HepG2 (cell line): ENCODE measurements around the gene FAM210A. TPM values are rescaled to one million over a fixed set of nuclear protein-coding genes. Genes with fewer than 3 reads are reported as not detected.

Source experiments
- ATAC-seq: fragments of 200-7000 bp; cut with Tn5 transposase; 3 replicates; pipeline ENCODE4 v1.9.1; 2020; ENCODE audit warnings: mild to moderate bottlenecking, moderate library complexity
- BruUV-seq: library from RNA; stranded (reverse); fragments of 400-500 nt; replicated peaks from 2 replicates; lab custom pipeline; 2021; lab: Mats Ljungman, UMichigan
- CTCF ChIA-PET: fragments of 300-600 bp; formaldehyde crosslinking; extraction: SDS; loops from one replicate; lab custom pipeline; 2021; ENCODE audit warnings: low total read pairs, inconsistent platforms, low intra/inter-chr PET ratio; lab: Yijun Ruan, JAX
- POLR2A ChIA-PET: fragments of 350-600 bp; sonication (Branson Sonifier 250); formaldehyde crosslinking; loops from one replicate; lab custom pipeline; 2020; ENCODE audit warnings: antibody characterized with exemption, inconsistent platforms; lab: Yijun Ruan, JAX
- DNase-seq: peaks from one replicate; pipeline ENCODE4 v3.0.0-alpha.2; 2015; ENCODE audit warnings: low spot score
- FAIRE-seq: peaks from 3 replicates; lab custom pipeline; 2011; peaks lifted over from hg19 to GRCh38; lab: Jason Lieb, UNC
- H2AFZ ChIP-seq: one replicate; pipeline ENCODE4 v1.6.1; 2011; ENCODE audit warnings: low read length, inconsistent platforms
- H3K27ac ChIP-seq: fragments of 300-600 bp; 3 replicates; pipeline ENCODE4 v1.8.0; 2011; ENCODE audit warnings: mixed run types, mild to moderate bottlenecking, mixed read lengths, low read length, inconsistent platforms; ENCODE audit not compliant: insufficient read depth; ENCODE audit errors: extremely low read length
- H3K27me3 ChIP-seq, 2 experiments: fragments of 200-600 bp in 1 of 2; 2 replicates in 1 of 2; 3 replicates in 1 of 2; pipeline versions ENCODE4 v1.6.0 to v1.8.0; 2011; ENCODE audit warnings: low read length in 2 of 2, mild to moderate bottlenecking in 2 of 2, moderate library complexity in 2 of 2, inconsistent platforms in 1 of 2; ENCODE audit not compliant: insufficient read depth in 2 of 2, control insufficient read depth in 1 of 2
- H3K36me3 ChIP-seq, 2 experiments: fragments of 200-600 bp in 1 of 2; replicated peaks in 1 of 2; 2 replicates in 1 of 2; 3 replicates in 1 of 2; pipeline versions ENCODE4 v1.5.1 to v1.8.0; 2011; ENCODE audit warnings: low read length in 2 of 2, inconsistent platforms in 1 of 2; ENCODE audit not compliant: insufficient read depth in 2 of 2, control insufficient read depth in 1 of 2
- H3K4me1 ChIP-seq: 2 replicates; pipeline ENCODE4 v1.5.1; 2012; ENCODE audit warnings: low read length, inconsistent platforms; ENCODE audit not compliant: insufficient read depth
- H3K4me2 ChIP-seq: 2 replicates; pipeline ENCODE4 v1.6.0; 2011; ENCODE audit warnings: low read depth, low read length, inconsistent platforms
- H3K4me3 ChIP-seq, 3 experiments: fragments of 200-600 bp in 1 of 3; sonication (generic), shearing (Covaris generic) in 1 of 3; replicated peaks in 1 of 3; 2 replicates each; pipeline ENCODE4 v1.5.1; 2011 to 2016; ENCODE audit warnings: low read length in 3 of 3, inconsistent platforms in 2 of 3, low read depth in 2 of 3, mild to moderate bottlenecking in 2 of 3, control low read depth in 1 of 3, mixed read lengths in 1 of 3; ENCODE audit not compliant: insufficient read depth in 1 of 3
- H3K79me2 ChIP-seq: one replicate; pipeline ENCODE4 v1.6.1; 2011; ENCODE audit warnings: low read length, inconsistent platforms; ENCODE audit not compliant: insufficient read depth
- H3K9ac ChIP-seq: 2 replicates; pipeline ENCODE4 v1.6.0; 2011; ENCODE audit warnings: mild to moderate bottlenecking, low read depth, low read length, inconsistent platforms; ENCODE audit not compliant: insufficient read depth
- H3K9me3 ChIP-seq: 2 replicates; pipeline ENCODE4 v1.5.1; 2012; ENCODE audit warnings: mild to moderate bottlenecking, low read length
- H4K20me1 ChIP-seq: 2 replicates; pipeline ENCODE4 v1.6.0; 2011; ENCODE audit warnings: inconsistent platforms, mild to moderate bottlenecking, low read length, moderate library complexity; ENCODE audit not compliant: insufficient read depth
- BHLHE40 ChIP-seq: IDR thresholded peaks from 2 replicates; pipeline ENCODE4 v1.6.1; 2011; ENCODE audit warnings: low read length, improper control_type of control experiment
- DDIT3 ChIP-seq: sonication (generic); formaldehyde crosslinking; IDR thresholded peaks from 2 replicates; pipeline ENCODE4 v1.4.0; 2020; ENCODE audit warnings: mild to moderate bottlenecking, missing genetic modification reagents
- KAT7 ChIP-seq: IDR thresholded peaks from 2 replicates; pipeline ENCODE4 v1.6.1; 2018; ENCODE audit warnings: borderline replicate concordance, missing compliant biosample characterization
- MAF1 ChIP-seq: sonication (generic); formaldehyde crosslinking; IDR thresholded peaks from 2 replicates; pipeline ENCODE4 v1.5.0; 2020; ENCODE audit warnings: missing genetic modification reagents, borderline replicate concordance
- MBNL3 ChIP-seq: fragments of 250-450 bp; sonication (Bioruptor Pico); conservative IDR thresholded peaks from 2 replicates; pipeline ENCODE4 v1.8.0; 2022; ENCODE audit warnings: mild to moderate bottlenecking, inconsistent platforms
- MEIS1 ChIP-seq: sonication (generic); formaldehyde crosslinking; IDR thresholded peaks from 2 replicates; pipeline ENCODE4 v1.9.0; 2021; ENCODE audit warnings: mild to moderate bottlenecking, missing genetic modification reagents, moderate library complexity, borderline replicate concordance
- MZF1 ChIP-seq: sonication (generic); formaldehyde crosslinking; IDR thresholded peaks from 2 replicates; pipeline ENCODE4 v1.8.1; 2023; ENCODE audit warnings: mild to moderate bottlenecking, missing genetic modification reagents, borderline replicate concordance
- SNAI1 ChIP-seq: sonication (generic); formaldehyde crosslinking; IDR thresholded peaks from 2 replicates; pipeline ENCODE4 v1.5.0; 2020; ENCODE audit warnings: mild to moderate bottlenecking, missing genetic modification reagents, borderline replicate concordance
- SNAPC5 ChIP-seq: sonication (generic); formaldehyde crosslinking; IDR thresholded peaks from 2 replicates; pipeline ENCODE4 v1.8.1; 2023; ENCODE audit warnings: mild to moderate bottlenecking, missing genetic modification reagents, borderline replicate concordance
- TARDBP ChIP-seq: sonication (generic); formaldehyde crosslinking; IDR thresholded peaks from 2 replicates; pipeline ENCODE4 v1.8.0; 2022; ENCODE audit warnings: mild to moderate bottlenecking, missing genetic modification reagents
- TEAD2 ChIP-seq: sonication (generic); formaldehyde crosslinking; IDR thresholded peaks from 2 replicates; pipeline ENCODE4 v1.9.0; 2021; ENCODE audit warnings: missing genetic modification reagents
- ZBTB38 ChIP-seq: sonication (generic); formaldehyde crosslinking; IDR thresholded peaks from 2 replicates; pipeline ENCODE4 v1.5.1; 2020; ENCODE audit warnings: mild to moderate bottlenecking, missing genetic modification reagents
- ZNF17 ChIP-seq: sonication (generic); formaldehyde crosslinking; IDR thresholded peaks from 2 replicates; pipeline ENCODE4 v1.5.0; 2020; ENCODE audit warnings: mild to moderate bottlenecking, missing genetic modification reagents
- ZNF337 ChIP-seq: sonication (generic); formaldehyde crosslinking; IDR thresholded peaks from 2 replicates; pipeline ENCODE4 v1.5.1; 2020; ENCODE audit warnings: missing genetic modification reagents, low read depth, mild to moderate bottlenecking, borderline replicate concordance
- ZNF788 ChIP-seq: sonication (generic); formaldehyde crosslinking; IDR thresholded peaks from 2 replicates; pipeline ENCODE4 v1.5.0; 2020; ENCODE audit warnings: mild to moderate bottlenecking, missing genetic modification reagents, borderline replicate concordance
- WGBS: methylation state at CpG from one replicate; pipeline ENCODE4 v1.1.6; 2017; ENCODE audit warnings: low lambda C conversion rate; 5-methylcytosine and 5-hydroxymethylcytosine counted together
- in situ Hi-C: cut with HindIII; loops from 2 replicates; pipeline ENCODE4 v1.10.0; 2017; ENCODE audit warnings: low pct_unique_long_range_greater_than_20kb; ENCODE audit not compliant: extremely low pct_ligation_motif_present
- intact Hi-C: fragments of 100-400 bp; cut with micrococcal nuclease; formaldehyde crosslinking; loops from one replicate; pipeline ENCODE4 v1.10.0; 2022; ENCODE audit not compliant: unreplicated experiment
- polyA plus RNA-seq, 8 experiments: library from polyadenylated mRNA; depleted of rRNA in 3 of 8; stranded (reverse) in 7 of 8; unstranded in 1 of 8; fragments of >200 nt; fragmentation: Illumina TruSeq in 4 of 8; extraction: Trizol in 4 of 8; gene quantifications; 2 replicates each; pipeline versions ENCODE4 v1.2.1 to v1.2.3, GENCODE V29; 2011 to 2016; ENCODE audit warnings: low read depth in 4 of 8, missing spikeins in 1 of 8, mixed read lengths in 1 of 8; ENCODE audit not compliant: insufficient read depth in 1 of 8
- total RNA-seq, 5 experiments: library from RNA; depleted of rRNA; stranded (reverse); fragments of >200 nt; fragmentation: Illumina TruSeq; extraction: Trizol; gene quantifications; 2 replicates each; pipeline ENCODE4 v1.2.3, GENCODE V29; 2016; ENCODE audit warnings: low read depth in 1 of 5
- TF ChIP-seq, protein P1 (sequence below): sonication (generic); formaldehyde crosslinking; IDR thresholded peaks from 2 replicates; pipeline ENCODE4 v1.4.0; 2020; ENCODE audit warnings: missing genetic modification reagents; ENCODE audit errors: not compliant biosample characterization
- TF ChIP-seq, protein P2 (sequence below): sonication (generic); formaldehyde crosslinking; IDR thresholded peaks from 2 replicates; pipeline ENCODE4 v1.5.0; 2020; ENCODE audit warnings: missing genetic modification reagents

FAM210A gene
- total and polyA plus RNA-seq, 2 of the 13 experiments (the other 11 are each of a cell fraction or from before 2014, with no cell fraction given) = 33.2 to 37.5 TPM

- peak; percentile 10; the same call in 1 of the 2 replicates for TF ChIP-seq KAT7
- 0 out of 2 replicates have a peak, but pooled peaks have one; percentile 21 for TF ChIP-seq SNAI1 (CRISPR knock-in tag)
- no peak; the same call in 1 of the 2 replicates for TF ChIP-seq SNAPC5
Measured at GRCh38 chr18:13725566-13726231, 659 bp downstream of the FAM210A start (continued).

DNA sequence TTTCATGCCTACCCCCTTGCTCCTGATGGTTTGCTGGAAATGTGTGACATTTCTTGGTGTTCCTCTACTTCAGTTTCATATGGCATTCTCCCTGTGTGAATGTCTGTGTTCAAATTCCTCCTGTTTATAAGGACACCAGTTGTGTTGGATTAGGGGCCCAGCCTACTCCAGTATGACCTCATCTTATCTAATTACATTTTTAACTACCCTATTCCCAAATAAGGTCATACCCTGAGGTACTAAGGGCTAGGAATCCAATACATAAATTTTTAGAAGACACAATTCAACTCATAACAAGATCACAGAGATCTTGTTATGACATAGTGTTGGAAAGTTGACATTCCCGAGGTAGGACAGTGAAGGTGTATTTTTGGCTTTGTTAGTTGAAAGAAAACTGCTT is 5.5 kb downstream of the FAM210A start:
- peaks cover 100% of the 10 kb centered on the region for H3K79me2 ChIP-seq
- no peak for FAIRE-seq
- no peak overlapping the region for H3K4me2 ChIP-seq
- no peak overlapping the region for H3K9ac ChIP-seq
- H3K36me3 ChIP-seq = peaks cover 0 to 25% of the 10 kb centered on the region in 2 experiments; a peak in 3 of 5 replicates
- peaks cover 48% of the 10 kb centered on the region for H4K20me1 ChIP-seq
- WGBS = 77% methylated on average over 1 of the region's 1 CpG
- no peak for DNase-seq
- POLR2A ChIA-PET = no interaction called here
- no peak for ATAC-seq
- H3K27me3 ChIP-seq = no peaks in the 10 kb centered on the region
- in situ Hi-C loops = no loop called here
- CTCF ChIA-PET = no interaction called here
- H3K4me1 ChIP-seq = peaks cover 67% of the 10 kb centered on the region
- H3K9me3 ChIP-seq = peaks cover 8% of the 10 kb centered on the region
- H3K4me3 ChIP-seq = no peak overlapping the region
- no TSS peak for BruUV-seq
- H3K27ac ChIP-seq = no peak overlapping the region
- H2AFZ ChIP-seq = no peak overlapping the region
- TF ChIP-seq MZF1 (CRISPR knock-in tag) = no peak
- no peak for TF ChIP-seq ZNF788 (CRISPR knock-in tag)
- no peak for TF ChIP-seq ZBTB38 (CRISPR knock-in tag)
- TF ChIP-seq ZNF17 (CRISPR knock-in tag) = no peak
- no peak for TF ChIP-seq DDIT3 (CRISPR knock-in tag)
- no peak for TF ChIP-seq MBNL3 (CRISPR knock-in tag)
- no peak for TF ChIP-seq MAF1 (CRISPR knock-in tag)
- TF ChIP-seq, protein P1, sequence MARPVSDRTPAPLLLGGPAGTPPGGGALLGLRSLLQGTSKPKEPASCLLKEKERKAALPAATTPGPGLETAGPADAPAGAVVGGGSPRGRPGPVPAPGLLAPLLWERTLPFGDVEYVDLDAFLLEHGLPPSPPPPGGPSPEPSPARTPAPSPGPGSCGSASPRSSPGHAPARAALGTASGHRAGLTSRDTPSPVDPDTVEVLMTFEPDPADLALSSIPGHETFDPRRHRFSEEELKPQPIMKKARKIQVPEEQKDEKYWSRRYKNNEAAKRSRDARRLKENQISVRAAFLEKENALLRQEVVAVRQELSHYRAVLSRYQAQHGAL (CRISPR knock-in tag) = no peak
- TF ChIP-seq BHLHE40 = no peak
- no peak for TF ChIP-seq TARDBP (CRISPR knock-in tag)
- TF ChIP-seq ZNF337 (CRISPR knock-in tag) = no peak
- TF ChIP-seq, protein P2, sequence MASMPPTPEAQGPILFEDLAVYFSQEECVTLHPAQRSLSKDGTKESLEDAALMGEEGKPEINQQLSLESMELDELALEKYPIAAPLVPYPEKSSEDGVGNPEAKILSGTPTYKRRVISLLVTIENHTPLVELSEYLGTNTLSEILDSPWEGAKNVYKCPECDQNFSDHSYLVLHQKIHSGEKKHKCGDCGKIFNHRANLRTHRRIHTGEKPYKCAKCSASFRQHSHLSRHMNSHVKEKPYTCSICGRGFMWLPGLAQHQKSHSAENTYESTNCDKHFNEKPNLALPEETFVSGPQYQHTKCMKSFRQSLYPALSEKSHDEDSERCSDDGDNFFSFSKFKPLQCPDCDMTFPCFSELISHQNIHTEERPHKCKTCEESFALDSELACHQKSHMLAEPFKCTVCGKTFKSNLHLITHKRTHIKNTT (CRISPR knock-in tag) = no peak
- no peak for TF ChIP-seq TEAD2
- no peak for TF ChIP-seq MEIS1
- TF ChIP-seq, all 625 proteins: peak for 0
- intact Hi-C loops = no loop called here
